Fibroblast of mammary gland (primary cell): ENCODE data around the gene CNKSR2.

Experiments
- DNase-seq: peaks from one replicate; pipeline ENCODE4 v3.0.0-alpha.2; 2010; ENCODE audit warnings: low read depth
- H3K4me3 ChIP-seq: 2 replicates; pipeline ENCODE4 v1.5.1; 2011; ENCODE audit warnings: low read depth, mild to moderate bottlenecking, low read length, moderate library complexity; ENCODE audit not compliant: control insufficient read depth
- TF ChIP-seq, protein P1 (sequence below): conservative IDR thresholded peaks from 2 replicates; pipeline ENCODE4 v1.5.1; 2011; ENCODE audit warnings: low read depth, low read length, inconsistent platforms; ENCODE audit not compliant: control insufficient read depth, insufficient read depth

CNKSR2 gene

DNA sequence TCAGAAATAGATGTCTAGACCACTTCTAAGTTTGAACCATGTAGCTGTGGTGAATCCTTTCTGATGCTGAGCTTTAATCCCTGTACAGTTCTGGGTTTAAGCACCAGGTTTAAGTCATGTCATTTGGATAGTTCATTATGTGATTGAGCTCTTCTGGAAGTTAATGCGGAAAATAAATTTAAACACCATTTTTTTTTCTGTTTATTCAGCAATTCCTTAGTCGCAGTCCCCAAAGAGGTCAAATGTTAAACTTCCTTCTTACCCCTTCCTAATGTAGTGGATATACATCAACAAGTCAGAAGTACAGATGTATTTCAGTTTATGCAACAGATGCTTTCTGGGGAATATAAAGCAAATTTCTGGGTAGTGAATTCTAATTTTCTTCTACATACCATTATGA is 52.9 kb downstream of the CNKSR2 start:
- TF ChIP-seq, protein P1, sequence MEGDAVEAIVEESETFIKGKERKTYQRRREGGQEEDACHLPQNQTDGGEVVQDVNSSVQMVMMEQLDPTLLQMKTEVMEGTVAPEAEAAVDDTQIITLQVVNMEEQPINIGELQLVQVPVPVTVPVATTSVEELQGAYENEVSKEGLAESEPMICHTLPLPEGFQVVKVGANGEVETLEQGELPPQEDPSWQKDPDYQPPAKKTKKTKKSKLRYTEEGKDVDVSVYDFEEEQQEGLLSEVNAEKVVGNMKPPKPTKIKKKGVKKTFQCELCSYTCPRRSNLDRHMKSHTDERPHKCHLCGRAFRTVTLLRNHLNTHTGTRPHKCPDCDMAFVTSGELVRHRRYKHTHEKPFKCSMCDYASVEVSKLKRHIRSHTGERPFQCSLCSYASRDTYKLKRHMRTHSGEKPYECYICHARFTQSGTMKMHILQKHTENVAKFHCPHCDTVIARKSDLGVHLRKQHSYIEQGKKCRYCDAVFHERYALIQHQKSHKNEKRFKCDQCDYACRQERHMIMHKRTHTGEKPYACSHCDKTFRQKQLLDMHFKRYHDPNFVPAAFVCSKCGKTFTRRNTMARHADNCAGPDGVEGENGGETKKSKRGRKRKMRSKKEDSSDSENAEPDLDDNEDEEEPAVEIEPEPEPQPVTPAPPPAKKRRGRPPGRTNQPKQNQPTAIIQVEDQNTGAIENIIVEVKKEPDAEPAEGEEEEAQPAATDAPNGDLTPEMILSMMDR, result no peak
- no peak for DNase-seq
- no peak overlapping the region for H3K4me3 ChIP-seq

DNA sequence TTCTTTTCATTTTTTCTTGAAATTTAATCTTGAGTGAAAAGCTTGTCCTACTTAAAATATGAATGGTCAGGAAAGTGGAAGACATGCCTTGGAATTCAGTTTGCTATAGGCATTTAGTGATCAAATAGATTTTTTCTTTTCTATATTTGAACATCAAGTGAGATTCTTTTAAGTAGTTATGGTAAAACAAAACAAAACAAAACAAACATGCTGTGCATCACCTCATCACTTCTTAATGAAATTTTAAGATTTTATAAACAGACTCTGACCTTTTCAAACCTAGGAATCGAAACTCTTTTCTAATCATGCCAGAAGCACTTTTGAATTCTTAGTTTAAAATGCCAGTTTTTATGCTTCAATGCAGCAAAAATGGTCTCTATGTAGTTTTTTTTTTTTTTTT is 62.8 kb downstream of the CNKSR2 start:
- DNase-seq, result no peak
- no peak overlapping the region for H3K4me3 ChIP-seq
- TF ChIP-seq, protein P1, result no peak

DNA sequence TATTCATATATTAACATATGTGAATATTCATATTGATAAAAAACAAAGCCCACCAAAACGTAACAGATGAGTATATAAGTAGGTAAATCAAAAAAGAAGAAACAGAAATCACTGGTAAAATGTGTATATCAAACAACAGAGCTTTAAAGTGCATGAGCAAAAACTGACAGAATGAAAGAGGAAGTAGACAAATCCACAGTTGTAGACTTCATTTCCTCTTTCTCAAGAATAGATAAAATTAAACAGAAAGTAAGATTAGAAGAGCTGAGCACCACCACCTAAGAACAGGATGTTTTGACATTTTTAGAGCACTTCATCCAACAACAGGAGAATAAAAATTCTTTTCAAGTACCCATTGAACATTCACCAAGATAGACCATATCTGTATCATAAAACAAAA is 64.6 kb downstream of the CNKSR2 start:
- DNase-seq, result no peak
- no peak overlapping the region for H3K4me3 ChIP-seq
- TF ChIP-seq, protein P1, result no peak

DNA sequence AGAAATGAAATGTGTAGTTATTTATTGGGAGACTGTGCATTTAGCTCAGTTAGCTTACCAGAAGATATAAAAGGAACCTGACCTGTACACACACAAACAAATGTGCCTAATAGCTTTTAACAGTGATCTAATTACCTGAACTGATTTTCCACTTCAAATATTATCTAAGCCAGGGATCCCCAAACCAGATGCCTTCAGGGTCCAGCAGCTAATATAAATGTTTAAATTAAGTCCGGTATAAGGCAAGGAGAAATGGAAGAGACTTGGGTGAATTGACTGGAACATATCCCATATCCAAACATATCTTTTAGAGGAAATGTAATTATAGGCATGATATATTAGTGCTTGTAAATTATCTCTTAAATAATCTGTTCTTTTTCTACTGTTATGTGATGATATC is 66.7 kb downstream of the CNKSR2 start:
- no peak for DNase-seq
- no peak overlapping the region for H3K4me3 ChIP-seq
- TF ChIP-seq, protein P1, result no peak

DNA sequence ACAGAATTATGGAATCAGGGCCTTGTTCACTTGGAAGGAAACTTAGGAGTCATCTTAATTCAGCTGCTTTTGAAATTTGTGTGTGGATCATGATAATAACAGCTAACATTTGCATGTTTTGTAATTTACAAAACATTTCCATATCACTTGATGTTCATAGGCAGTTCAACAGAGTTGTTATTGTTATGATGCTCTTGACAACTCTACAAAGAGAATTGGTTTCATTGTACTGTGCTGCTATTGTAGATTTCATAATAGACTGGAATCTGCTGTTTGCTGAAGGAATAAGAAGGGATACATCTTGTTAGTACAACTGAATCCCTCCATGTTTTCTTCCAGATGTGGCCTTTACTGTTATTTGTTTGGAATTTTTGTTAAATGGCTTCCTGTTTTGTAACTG is 83.5 kb downstream of the CNKSR2 start:
- H3K4me3 ChIP-seq, result no peak overlapping the region
- TF ChIP-seq, protein P1, result no peak
- no peak for DNase-seq

DNA sequence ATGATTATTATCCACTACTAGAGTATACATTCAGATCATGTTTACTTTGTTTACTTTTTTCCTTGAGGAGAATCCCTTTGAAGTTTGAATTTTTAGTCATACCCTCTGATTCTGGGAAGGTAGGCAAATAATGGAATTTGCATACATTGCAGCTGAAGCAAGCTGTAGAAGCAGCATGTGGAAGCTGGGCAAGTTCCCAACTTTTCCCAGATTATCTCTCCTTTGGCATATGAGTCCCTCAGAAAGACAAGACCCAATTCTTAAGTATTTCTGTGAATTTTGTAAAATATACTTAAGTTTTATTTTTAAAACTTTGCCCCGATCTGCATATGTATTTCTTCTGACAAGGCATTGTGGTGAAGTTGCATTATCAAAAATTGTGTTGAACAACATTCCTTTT is 94.9 kb downstream of the CNKSR2 start:
- TF ChIP-seq, protein P1, result no peak
- no peak overlapping the region for H3K4me3 ChIP-seq
- DNase-seq, result no peak

DNA sequence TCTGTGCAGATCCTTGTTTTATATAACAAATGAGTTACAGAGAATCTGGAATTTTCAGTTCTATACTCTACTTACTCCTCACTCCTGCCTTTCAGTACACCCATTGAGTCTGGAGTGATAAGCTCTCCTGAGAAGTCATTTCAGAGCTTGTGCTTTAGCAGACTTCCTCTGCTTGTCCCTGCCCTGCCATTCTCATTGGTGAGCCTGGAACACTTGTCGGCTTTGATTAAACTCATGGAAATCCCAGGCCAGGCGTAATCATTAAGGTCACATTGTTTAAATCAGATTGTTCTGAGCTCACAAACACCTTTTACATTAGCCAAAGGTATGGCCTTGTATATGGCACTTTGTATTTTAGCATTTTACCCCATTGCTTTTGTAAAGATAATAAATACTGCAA is 102.7 kb downstream of the CNKSR2 start:
- TF ChIP-seq, protein P1, result no peak
- no peak overlapping the region for H3K4me3 ChIP-seq
- DNase-seq, result no peak
